Left lung (tissue), 10 donors: ENCODE measurements around the gene MED13. TPM values are rescaled to one million over a fixed set of nuclear protein-coding genes. Genes with fewer than 3 reads are reported as not detected.
"Not testable (repeated sequence)": the region's sequence is repeated elsewhere in the genome, so short reads cannot be mapped to it uniquely, and the experiment has no call there.

Experiments used
- ATAC-seq: fragments of 200-7000 bp; cut with Tn5 transposase; one replicate; pipeline ENCODE4 v1.9.1; 2020; ENCODE audit warnings: moderate library complexity
- DNase-seq, 4 donors: peaks; one replicate each; pipeline ENCODE4 v3.0.0-alpha.2; 2013 to 2020
- H3K27ac ChIP-seq, 2 donors: fragments of 200-600 bp; sonication (generic) in 1 of 2; one replicate each; pipeline versions ENCODE4 v1.5.0 to v1.8.0; 2020 to 2021
- H3K27me3 ChIP-seq, 2 donors: fragments of 200-600 bp; sonication (generic) in 1 of 2; one replicate each; pipeline versions ENCODE4 v1.5.0 to v1.8.0; 2020 to 2021
- H3K36me3 ChIP-seq, 2 donors: fragments of 200-600 bp; sonication (generic) in 1 of 2; one replicate each; pipeline versions ENCODE4 v1.5.0 to v1.8.0; 2020 to 2021
- H3K4me1 ChIP-seq, 2 donors: fragments of 200-600 bp; one replicate each; pipeline ENCODE4 v1.8.0; 2021
- H3K4me3 ChIP-seq, 2 donors: fragments of 200-600 bp; sonication (generic) in 1 of 2; one replicate each; pipeline versions ENCODE4 v1.5.0 to v1.8.0; 2020 to 2021; ENCODE audit warnings: mild to moderate bottlenecking in 1 of 2
- H3K9me3 ChIP-seq, 2 donors: fragments of 200-600 bp; sonication (generic) in 1 of 2; one replicate each; pipeline versions ENCODE4 v1.5.0 to v1.8.0; 2020 to 2021
- CTCF ChIP-seq, 2 donors: fragments of 200-600 bp; sonication (generic) in 1 of 2; IDR thresholded peaks; one replicate each; pipeline versions ENCODE4 v1.5.0 to v1.8.0; 2021; ENCODE audit warnings: antibody characterized with exemption in 2 of 2
- intact Hi-C, 2 donors: fragments of 100-400 bp; cut with DNase I; formaldehyde crosslinking; loops; one replicate each; pipeline versions ENCODE4 v1.11.2 to v1.14.2; 2022
- polyA plus RNA-seq, 6 donors: library from polyadenylated mRNA; unstranded; fragments of 120-200 nt; gene quantifications; one replicate each; pipeline ENCODE4 v1.2.1, GENCODE V29; 2013; ENCODE audit not compliant: insufficient read length in 6 of 6
- total RNA-seq, 2 donors: library from RNA; stranded (reverse); fragmentation: NEBNext Ultra II Directional; extraction: Animal tissue kit (Norgen Biotek cat#: 25700); gene quantifications; one replicate each; pipeline ENCODE4 v1.2.1, GENCODE V29; 2021
- donor health status: DM: no; HTN: yes; CAD: no.
- donor health status: DM: no; HTN: no; CAD: no.

Gene MED13
- total and polyA plus RNA-seq, 8 donors = 51.1 to 65.1 (median 53.5) TPM

- Histone ChIP-seq H3K27ac (no peak overlapping the region), H3K9me3 (no peaks in the 10 kb centered on the region), H3K4me1 (no peaks in the 10 kb centered on the region), H3K4me3 (no peak overlapping the region), H3K36me3 (peaks cover 0 to 66% of the 10 kb centered on the region in 2 donors), H3K27me3 (no peaks in the 10 kb centered on the region)
- DNase-seq (no peak), ATAC-seq (no peak)
- intact Hi-C loops = no loop called here
- no peak for TF ChIP-seq CTCF (IDR thresholded peaks at IDR 0.05)
Observed at GRCh38 chr17:62017496-62017895, 47.6 kb downstream of the MED13 start.

- intact Hi-C loops = no loop called here
- Histone ChIP-seq H3K27me3 (no peaks in the 10 kb centered on the region), H3K4me1 (no peaks in the 10 kb centered on the region), H3K4me3 (no peak overlapping the region), H3K9me3 (no peaks in the 10 kb centered on the region), H3K27ac (no peak overlapping the region), H3K36me3 (peaks cover 0 to 72% of the 10 kb centered on the region in 2 donors)
- peak; percentile 21 for ATAC-seq
- TF ChIP-seq CTCF (IDR thresholded peaks at IDR 0.05) = no peak
- DNase-seq = no peak
Observed at GRCh38 chr17:62014526-62014925, 50.6 kb downstream of the MED13 start.

DNA sequence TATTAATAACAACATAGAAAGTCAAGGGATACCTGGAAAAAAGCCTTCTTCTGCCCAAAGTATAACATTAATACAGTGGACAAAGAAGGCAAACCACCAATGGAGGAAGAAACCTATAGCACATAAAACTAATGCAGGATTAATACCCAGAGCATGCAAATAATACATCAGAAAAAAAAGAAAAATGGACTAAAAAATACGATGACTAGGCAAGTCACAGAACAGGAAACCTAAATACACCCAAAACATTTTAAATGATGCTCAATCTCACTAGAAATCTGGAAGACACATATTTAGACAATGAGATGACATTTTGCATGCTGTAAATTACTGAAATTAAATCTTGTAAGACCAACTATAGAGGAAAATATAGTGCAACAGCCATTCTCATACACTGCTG, 55.9 kb downstream of the MED13 start:
- Histone ChIP-seq H3K4me3 (no peak overlapping the region), H3K27ac (no peak overlapping the region), H3K9me3 (no peaks in the 10 kb centered on the region), H3K4me1 (no peaks in the 10 kb centered on the region), H3K36me3 (peaks cover 2 to 87% of the 10 kb centered on the region in 2 donors), H3K27me3 (no peaks in the 10 kb centered on the region)
- intact Hi-C loops = no loop called here
- DNase-seq (no peak), ATAC-seq (no peak)
- TF ChIP-seq CTCF (IDR thresholded peaks at IDR 0.05) = no peak

DNA sequence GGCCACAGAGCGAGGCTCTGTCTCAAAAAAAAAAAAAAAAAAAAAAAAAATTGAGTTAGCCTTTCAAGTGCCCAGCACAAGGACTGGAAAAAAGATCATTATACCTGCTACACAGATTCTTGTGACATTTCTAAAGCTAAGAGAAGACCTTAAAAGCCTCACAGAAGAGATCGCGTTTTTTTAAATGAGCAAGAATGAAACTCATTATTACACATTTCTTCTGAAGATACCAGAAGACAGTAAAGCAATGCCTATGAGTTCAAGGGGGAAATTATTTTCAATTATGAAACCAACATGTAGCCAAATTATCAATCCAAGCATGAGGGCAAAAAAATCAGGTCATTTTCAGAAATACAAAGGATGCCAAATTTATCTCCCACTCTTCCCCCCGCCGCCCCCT, 56.8 kb downstream of the MED13 start:
- Histone ChIP-seq H3K4me3 (no peak overlapping the region), H3K4me1 (no peaks in the 10 kb centered on the region), H3K27ac (no peak overlapping the region), H3K36me3 (peaks cover 5 to 87% of the 10 kb centered on the region in 2 donors), H3K9me3 (no peaks in the 10 kb centered on the region), H3K27me3 (no peaks in the 10 kb centered on the region)
- TF ChIP-seq CTCF (IDR thresholded peaks at IDR 0.05) = no peak
- no peak for ATAC-seq
- no peak for DNase-seq
- intact Hi-C loops = no loop called here

- H3K27ac ChIP-seq = no peak overlapping the region
- ATAC-seq = no peak
- no peak overlapping the region for H3K4me3 ChIP-seq
- peaks cover 5 to 67% of the 10 kb centered on the region in 2 donors for H3K36me3 ChIP-seq
- peaks cover 0 to 4% of the 10 kb centered on the region in 2 donors for H3K4me1 ChIP-seq
- H3K27me3 ChIP-seq = no peaks in the 10 kb centered on the region
- TF ChIP-seq CTCF (IDR thresholded peaks at IDR 0.05) = no peak
- intact Hi-C loops = no loop called here
- no peak for DNase-seq
- H3K9me3 ChIP-seq = no peaks in the 10 kb centered on the region
Observed at GRCh38 chr17:62004388-62004787, 60.7 kb downstream of the MED13 start.

- H3K27me3 ChIP-seq, ATAC-seq, H3K9me3 ChIP-seq, intact Hi-C loops, DNase-seq, H3K4me3 ChIP-seq, H3K27ac ChIP-seq: not testable (repeated sequence)
- Histone ChIP-seq H3K4me1 (peaks cover under 1 to 11% of the 10 kb centered on the region in 2 donors), H3K36me3 (peaks cover 5 to 56% of the 10 kb centered on the region in 2 donors)
Observed at GRCh38 chr17:62003141-62003540, 61.9 kb downstream of the MED13 start.
